ENCODE measurements around the gene KRCC1.

KRCC1 gene

DNA sequence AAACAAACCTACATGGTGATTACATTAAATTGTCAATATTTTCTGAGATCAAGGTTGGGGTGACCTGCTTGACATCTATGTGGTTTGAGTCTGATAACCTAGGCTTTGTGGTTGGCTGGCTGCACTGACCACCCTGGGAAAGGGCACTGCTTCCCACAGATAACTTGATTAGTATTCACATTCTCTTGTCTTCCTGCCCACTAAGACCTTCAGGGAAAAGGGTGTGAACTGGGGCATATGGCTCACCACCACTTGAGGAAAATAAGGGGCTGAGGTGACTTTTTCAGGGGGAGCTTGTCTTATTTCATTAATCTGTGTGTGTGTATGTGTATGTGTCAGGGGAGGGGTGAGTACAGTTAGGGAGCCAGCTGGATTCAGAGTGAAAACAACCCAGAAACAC is 13.5 kb upstream of the KRCC1 start:
- no peak for TF ChIP-seq EZH2phosphoT487 (IDR thresholded peaks at IDR 0.05; ENCODE audit: borderline replicate concordance, low read length)
- TF ChIP-seq, protein P1, sequence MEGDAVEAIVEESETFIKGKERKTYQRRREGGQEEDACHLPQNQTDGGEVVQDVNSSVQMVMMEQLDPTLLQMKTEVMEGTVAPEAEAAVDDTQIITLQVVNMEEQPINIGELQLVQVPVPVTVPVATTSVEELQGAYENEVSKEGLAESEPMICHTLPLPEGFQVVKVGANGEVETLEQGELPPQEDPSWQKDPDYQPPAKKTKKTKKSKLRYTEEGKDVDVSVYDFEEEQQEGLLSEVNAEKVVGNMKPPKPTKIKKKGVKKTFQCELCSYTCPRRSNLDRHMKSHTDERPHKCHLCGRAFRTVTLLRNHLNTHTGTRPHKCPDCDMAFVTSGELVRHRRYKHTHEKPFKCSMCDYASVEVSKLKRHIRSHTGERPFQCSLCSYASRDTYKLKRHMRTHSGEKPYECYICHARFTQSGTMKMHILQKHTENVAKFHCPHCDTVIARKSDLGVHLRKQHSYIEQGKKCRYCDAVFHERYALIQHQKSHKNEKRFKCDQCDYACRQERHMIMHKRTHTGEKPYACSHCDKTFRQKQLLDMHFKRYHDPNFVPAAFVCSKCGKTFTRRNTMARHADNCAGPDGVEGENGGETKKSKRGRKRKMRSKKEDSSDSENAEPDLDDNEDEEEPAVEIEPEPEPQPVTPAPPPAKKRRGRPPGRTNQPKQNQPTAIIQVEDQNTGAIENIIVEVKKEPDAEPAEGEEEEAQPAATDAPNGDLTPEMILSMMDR (IDR thresholded peaks at IDR 0.05; ENCODE audit: low read depth, low read length, poor library complexity, severe bottlenecking), result no peak
- Histone ChIP-seq H3K4me2 (ENCODE audit: low read length) (no peak overlapping the region), H3K4me1 (ENCODE audit: control insufficient read depth, low read length) (no peaks in the 10 kb centered on the region), H3K9me2 (replicated peaks; ENCODE audit: control insufficient read depth, low read length) (no peaks in the 10 kb centered on the region), H3K9me3 (ENCODE audit: control insufficient read depth, insufficient read depth, low read length) (no peaks in the 10 kb centered on the region), H4K20me1 (ENCODE audit: control insufficient read depth, insufficient read depth, low read depth, low read length) (no peaks in the 10 kb centered on the region), H3F3A (ENCODE audit: control insufficient read depth, insufficient read depth) (no peaks in the 10 kb centered on the region), H3K79me2 (ENCODE audit: control insufficient read depth, low read length) (no peaks in the 10 kb centered on the region), H3K27ac (ENCODE audit: low read depth, low read length) (no peak overlapping the region), H3K36me3 (ENCODE audit: control insufficient read depth, low read length) (no peaks in the 10 kb centered on the region), H3K4me3 (ENCODE audit: low read length) (no peak overlapping the region), H3K27me3 (ENCODE audit: control insufficient read depth, low read length) (0 out of 2 replicates have a peak, but pooled peaks cover 2% of the 10 kb centered on the region)

DNA sequence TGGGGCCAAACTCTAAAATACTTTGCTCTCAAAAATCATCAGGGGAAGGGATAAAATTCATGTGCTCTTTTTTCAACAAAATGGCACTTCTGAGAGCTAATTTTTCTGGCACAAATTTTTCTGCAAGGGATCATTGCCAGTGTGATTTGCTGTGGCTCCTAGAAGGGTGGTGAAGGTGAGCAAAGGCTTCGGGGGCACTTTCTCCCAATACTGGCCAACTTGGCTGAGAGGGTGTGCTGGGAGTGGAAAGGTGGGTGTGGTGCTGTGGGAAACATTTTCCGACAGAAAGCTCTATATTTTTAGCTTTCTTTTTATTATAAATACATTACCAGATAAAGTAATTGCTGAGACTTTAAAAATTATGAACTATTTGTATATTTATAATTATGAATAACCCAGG is 12.5 kb upstream of the KRCC1 start:
- H3K4me1 ChIP-seq (ENCODE audit: control insufficient read depth, low read length), result no peaks in the 10 kb centered on the region
- no peaks in the 10 kb centered on the region for H3K9me2 ChIP-seq (replicated peaks; ENCODE audit: control insufficient read depth, low read length)
- no peak overlapping the region for H3K4me3 ChIP-seq (ENCODE audit: low read length)
- no peak overlapping the region for H3K27ac ChIP-seq (ENCODE audit: low read depth, low read length)
- no peaks in the 10 kb centered on the region for H3F3A ChIP-seq (ENCODE audit: control insufficient read depth, insufficient read depth)
- TF ChIP-seq, protein P1 (IDR thresholded peaks at IDR 0.05; ENCODE audit: low read depth, low read length, poor library complexity, severe bottlenecking), result no peak
- TF ChIP-seq EZH2phosphoT487 (IDR thresholded peaks at IDR 0.05; ENCODE audit: borderline replicate concordance, low read length), result no peak
- no peaks in the 10 kb centered on the region for H4K20me1 ChIP-seq (ENCODE audit: control insufficient read depth, insufficient read depth, low read depth, low read length)
- no peak overlapping the region for H3K4me2 ChIP-seq (ENCODE audit: low read length)
- no peaks in the 10 kb centered on the region for H3K36me3 ChIP-seq (ENCODE audit: control insufficient read depth, low read length)
- no peaks in the 10 kb centered on the region for H3K79me2 ChIP-seq (ENCODE audit: control insufficient read depth, low read length)
- no peaks in the 10 kb centered on the region for H3K27me3 ChIP-seq (ENCODE audit: control insufficient read depth, low read length)
- no peaks in the 10 kb centered on the region for H3K9me3 ChIP-seq (ENCODE audit: control insufficient read depth, insufficient read depth, low read length)

DNA sequence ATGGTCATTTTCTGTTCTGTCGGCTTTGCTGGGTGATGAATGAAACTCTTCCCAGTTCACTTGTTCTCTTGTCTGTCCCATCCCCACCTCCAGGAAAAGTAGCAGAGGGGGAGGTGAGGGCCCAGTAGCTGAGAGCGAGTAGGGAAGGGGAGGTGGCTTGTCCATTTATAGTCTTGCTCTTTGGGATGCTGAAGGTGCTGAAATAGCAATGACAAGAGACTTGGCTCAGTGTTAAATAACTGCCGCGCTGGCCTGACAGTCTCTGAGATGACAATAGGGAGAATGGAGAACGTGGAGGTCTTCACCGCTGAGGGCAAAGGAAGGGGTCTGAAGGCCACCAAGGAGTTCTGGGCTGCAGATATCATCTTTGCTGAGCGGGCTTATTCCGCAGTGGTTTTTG is 12.0 kb upstream of the KRCC1 start, which contains the start of gene SMYD1:
TSS of gene SMYD1 (plus strand) at position 228 of the 400 bp plus-strand sequence. CDS start at position 268, 40 bp downstream.
- H3K4me3 ChIP-seq (ENCODE audit: low read length), result no peak within 1 kb of the TSS
- no peak within 1 kb of the TSS for H3K27ac ChIP-seq (ENCODE audit: low read depth, low read length)
- no peaks in the 10 kb centered on the region for H3K36me3 ChIP-seq (ENCODE audit: control insufficient read depth, low read length)
- no peak for TF ChIP-seq EZH2phosphoT487 (IDR thresholded peaks at IDR 0.05; ENCODE audit: borderline replicate concordance, low read length)
- TF ChIP-seq, protein P1 (IDR thresholded peaks at IDR 0.05; ENCODE audit: low read depth, low read length, poor library complexity, severe bottlenecking), result no peak
- H3K4me1 ChIP-seq (ENCODE audit: control insufficient read depth, low read length), result no peaks in the 10 kb centered on the region
- H3K9me2 ChIP-seq (replicated peaks; ENCODE audit: control insufficient read depth, low read length), result no peaks in the 10 kb centered on the region
- no peaks in the 10 kb centered on the region for H4K20me1 ChIP-seq (ENCODE audit: control insufficient read depth, insufficient read depth, low read depth, low read length)
- no peak within 1 kb of the TSS for H3K4me2 ChIP-seq (ENCODE audit: low read length)
- no peaks in the 10 kb centered on the region for H3K27me3 ChIP-seq (ENCODE audit: control insufficient read depth, low read length)
- no peaks in the 10 kb centered on the region for H3K9me3 ChIP-seq (ENCODE audit: control insufficient read depth, insufficient read depth, low read length)
- H3F3A ChIP-seq (ENCODE audit: control insufficient read depth, insufficient read depth), result no peaks in the 10 kb centered on the region
- H3K79me2 ChIP-seq (ENCODE audit: control insufficient read depth, low read length), result no peaks in the 10 kb centered on the region
